HEK293 (cell line): ENCODE results near the gene HSPG2.

Experiments used
- CTCF ChIA-PET: fragments of 350-600 bp; formaldehyde crosslinking; extraction: SDS; loops from one replicate; lab custom pipeline; 2021; ENCODE audit warnings: antibody characterized with exemption; lab: Yijun Ruan, JAX
- POLR2A ChIA-PET: fragments of 300-600 bp; formaldehyde crosslinking; extraction: SDS; loops from one replicate; lab custom pipeline; 2020; ENCODE audit warnings: antibody characterized with exemption, inconsistent platforms; lab: Yijun Ruan, JAX
- H3K27ac ChIP-seq: fragments of 200-500 bp; sonication (Bioruptor generic); 2 replicates; pipeline ENCODE4 v1.5.1; 2014; ENCODE audit warnings: low read depth, low read length, control low read depth, inconsistent platforms; ENCODE audit errors: extremely low read depth
- H3K36me3 ChIP-seq, 2 experiments: fragments of 200-500 bp in 1 of 2; sonication (Bioruptor generic) in 1 of 2; 1 replicate in 1 of 2; 2 replicates in 1 of 2; pipeline ENCODE4 v1.5.1; 2014 to 2017; ENCODE audit warnings: inconsistent platforms in 2 of 2, low read length in 2 of 2; ENCODE audit not compliant: control insufficient read depth in 2 of 2, insufficient read depth in 1 of 2
- H3K4me1 ChIP-seq: fragments of 200-500 bp; sonication (Bioruptor generic); 2 replicates; pipeline ENCODE4 v1.5.1; 2014; ENCODE audit warnings: mild to moderate bottlenecking, low read length, inconsistent platforms; ENCODE audit not compliant: control insufficient read depth, insufficient read depth
- H3K4me3 ChIP-seq: 2 replicates; pipeline ENCODE4 v1.5.1; 2011; ENCODE audit warnings: low read depth, mild to moderate bottlenecking, control low read depth, low read length, moderate library complexity
- H3K9me3 ChIP-seq: fragments of 200-500 bp; sonication (Bioruptor generic); 2 replicates; pipeline ENCODE4 v1.5.1; 2014; ENCODE audit warnings: low read depth, low read length, inconsistent platforms; ENCODE audit not compliant: control insufficient read depth, insufficient read depth
- ATF2 ChIP-seq: fragments of 450-650 bp; formaldehyde crosslinking; IDR thresholded peaks from 2 replicates; pipeline ENCODE4 v1.5.1; 2016; ENCODE audit warnings: missing biosample characterization, missing genetic modification characterization, low read depth
- EGR2 ChIP-seq: fragments of 450-650 bp; formaldehyde crosslinking; IDR thresholded peaks from 2 replicates; pipeline ENCODE4 v1.5.1; 2016; ENCODE audit warnings: low read depth, missing biosample characterization, missing genetic modification characterization
- ELK4 ChIP-seq: IDR thresholded peaks from 2 replicates; pipeline ENCODE4 v1.6.1; 2011; ENCODE audit warnings: mild to moderate bottlenecking, low read depth, low read length, borderline replicate concordance
- GLI2 ChIP-seq: fragments of 450-650 bp; formaldehyde crosslinking; IDR thresholded peaks from 2 replicates; pipeline ENCODE4; 2017; ENCODE audit warnings: missing biosample characterization, missing genetic modification characterization, low read depth, borderline replicate concordance
- HOXD13 ChIP-seq: sonication (generic); formaldehyde crosslinking; IDR thresholded peaks from 2 replicates; pipeline ENCODE4 v1.8.0; 2022; ENCODE audit warnings: missing genetic modification reagents, borderline replicate concordance
- IKZF3 ChIP-seq: fragments of 450-650 bp; IDR thresholded peaks from 2 replicates; pipeline ENCODE4 v1.5.0; 2018; ENCODE audit warnings: missing biosample characterization, mild to moderate bottlenecking, missing genetic modification characterization, moderate library complexity
- KLF16 ChIP-seq: fragments of 450-650 bp; formaldehyde crosslinking; IDR thresholded peaks from 2 replicates; pipeline ENCODE4 v1.5.1; 2017; ENCODE audit warnings: missing biosample characterization, missing genetic modification characterization
- OSR2 ChIP-seq: fragments of 450-650 bp; formaldehyde crosslinking; IDR thresholded peaks from 2 replicates; pipeline ENCODE4 v1.5.1; 2016; ENCODE audit warnings: missing biosample characterization, missing genetic modification characterization
- PATZ1 ChIP-seq: fragments of 450-650 bp; formaldehyde crosslinking; IDR thresholded peaks from 2 replicates; pipeline ENCODE4 v1.5.1; 2016; ENCODE audit warnings: missing biosample characterization, missing genetic modification characterization
- REPIN1 ChIP-seq: fragments of 450-650 bp; formaldehyde crosslinking; IDR thresholded peaks from 2 replicates; pipeline ENCODE4 v1.5.1; 2017; ENCODE audit warnings: missing biosample characterization, missing genetic modification characterization, low read depth
- SCRT1 ChIP-seq: fragments of 450-650 bp; formaldehyde crosslinking; IDR thresholded peaks from 2 replicates; pipeline ENCODE4 v1.5.1; 2016; ENCODE audit warnings: missing biosample characterization, missing genetic modification characterization, borderline replicate concordance
- SETDB1 ChIP-seq: IDR thresholded peaks from one replicate; pipeline ENCODE4 v1.6.1; 2017; ENCODE audit warnings: mild to moderate bottlenecking, low read length, moderate library complexity, mixed read lengths; ENCODE audit not compliant: insufficient read length
- SP7 ChIP-seq: fragments of 450-650 bp; formaldehyde crosslinking; IDR thresholded peaks from 2 replicates; pipeline ENCODE4 v1.5.1; 2016; ENCODE audit warnings: missing biosample characterization, missing genetic modification characterization
- ZBTB20 ChIP-seq: fragments of 450-650 bp; formaldehyde crosslinking; IDR thresholded peaks from 2 replicates; pipeline ENCODE4 v1.5.1; 2016; ENCODE audit warnings: missing biosample characterization, missing genetic modification characterization
- ZNF114 ChIP-seq: fragments of 450-650 bp; formaldehyde crosslinking; IDR thresholded peaks from 2 replicates; pipeline ENCODE4 v1.5.0; 2017; ENCODE audit warnings: missing biosample characterization, missing genetic modification characterization
- ZNF184 ChIP-seq: fragments of 450-650 bp; IDR thresholded peaks from 2 replicates; pipeline ENCODE4 v1.5.1; 2018; ENCODE audit warnings: missing biosample characterization, mild to moderate bottlenecking, missing genetic modification characterization
- ZNF26 ChIP-seq: fragments of 450-650 bp; formaldehyde crosslinking; IDR thresholded peaks from 2 replicates; pipeline ENCODE4 v1.5.1; 2016; ENCODE audit warnings: missing biosample characterization, missing genetic modification characterization
- ZNF391 ChIP-seq: fragments of 450-650 bp; formaldehyde crosslinking; IDR thresholded peaks from 2 replicates; pipeline ENCODE4 v1.5.1; 2016; ENCODE audit warnings: low read depth, missing biosample characterization, missing genetic modification characterization, borderline replicate concordance
- ZNF423 ChIP-seq: fragments of 450-650 bp; formaldehyde crosslinking; IDR thresholded peaks from 2 replicates; pipeline ENCODE4 v1.5.1; 2016; ENCODE audit warnings: missing biosample characterization, missing genetic modification characterization
- ZNF501 ChIP-seq: fragments of 450-650 bp; formaldehyde crosslinking; IDR thresholded peaks from 2 replicates; pipeline ENCODE4 v1.5.1; 2016; ENCODE audit warnings: missing biosample characterization, missing genetic modification characterization
- ZNF571 ChIP-seq: fragments of 450-650 bp; formaldehyde crosslinking; IDR thresholded peaks from 2 replicates; pipeline ENCODE4 v1.5.0; 2017; ENCODE audit warnings: missing biosample characterization, missing genetic modification characterization
- ZNF654 ChIP-seq: fragments of 450-650 bp; formaldehyde crosslinking; IDR thresholded peaks from 2 replicates; pipeline ENCODE4 v1.5.1; 2016; ENCODE audit warnings: low read depth, missing biosample characterization, missing genetic modification characterization
- ZNF701 ChIP-seq: fragments of 450-650 bp; formaldehyde crosslinking; IDR thresholded peaks from 2 replicates; pipeline ENCODE4 v1.5.1; 2016; ENCODE audit warnings: missing biosample characterization, missing genetic modification characterization
- ZNF707 ChIP-seq: fragments of 450-650 bp; formaldehyde crosslinking; IDR thresholded peaks from 2 replicates; pipeline ENCODE4 v1.5.1; 2016; ENCODE audit warnings: missing biosample characterization, missing genetic modification characterization
- ZNF747 ChIP-seq: fragments of 450-650 bp; formaldehyde crosslinking; IDR thresholded peaks from 2 replicates; pipeline ENCODE4 v1.5.1; 2016; ENCODE audit warnings: missing biosample characterization, missing genetic modification characterization
- ZNF785 ChIP-seq: fragments of 450-650 bp; formaldehyde crosslinking; IDR thresholded peaks from 2 replicates; pipeline ENCODE4 v1.5.1; 2016; ENCODE audit warnings: missing biosample characterization, missing genetic modification characterization
- ZNF791 ChIP-seq: fragments of 450-650 bp; formaldehyde crosslinking; IDR thresholded peaks from 2 replicates; pipeline ENCODE4 v1.5.1; 2016; ENCODE audit warnings: missing biosample characterization, missing genetic modification characterization
- ZSCAN23 ChIP-seq: fragments of 450-650 bp; formaldehyde crosslinking; IDR thresholded peaks from 2 replicates; pipeline ENCODE4 v1.5.1; 2016; ENCODE audit warnings: missing biosample characterization, missing genetic modification characterization

Gene HSPG2

GRCh38 chr1:21799730-21800129 lies 137.4 kb downstream of the HSPG2 start (continued):
- TF ChIP-seq PATZ1 (no peak), ATF2 (tag by site-specific recombination) (no peak), ZNF114 (tag by site-specific recombination) (no peak), GLI2 (tag by site-specific recombination) (no peak), ZNF747 (no peak), ZNF391 (tag by site-specific recombination) (no peak), ZNF184 (no peak), KLF16 (tag by site-specific recombination) (no peak), ZNF707 (tag by site-specific recombination) (no peak)

GRCh38 chr1:21795075-21795474 lies 142.0 kb downstream of the HSPG2 start:
- Histone ChIP-seq H3K4me3 (no peak overlapping the region), H3K4me1 (no peaks in the 10 kb centered on the region), H3K9me3 (no peaks in the 10 kb centered on the region), H3K36me3 (no peaks in the 10 kb centered on the region), H3K27ac (no peak overlapping the region)
- TF ChIP-seq REPIN1 (tag by site-specific recombination) (no peak), SETDB1 (peak; percentile 89)
- ChIA-PET CTCF (interaction anchor here (0.6 to 0.7 kb wide), 2 partner anchors 47 to 180 kb away, joined by 3 to 4 read pairs; no protein-coding TSS in a partner anchor), POLR2A (interaction anchor here (1.0 kb wide), 1 partner anchor 13 kb away, joined by 5 read pairs; no protein-coding TSS in a partner anchor)

- CTCF ChIA-PET, result interaction anchor here (0.6 to 0.7 kb wide), 2 partner anchors 47 to 180 kb away, joined by 3 to 4 read pairs; no protein-coding TSS in a partner anchor
- no peaks in the 10 kb centered on the region for H3K9me3 ChIP-seq
Measured at GRCh38 chr1:21794656-21795055, 142.5 kb downstream of the HSPG2 start.

More at GRCh38 chr1:21794656-21795055, 142.5 kb downstream of the HSPG2 start:
- Histone ChIP-seq H3K4me3 (no peak overlapping the region), H3K36me3 (no peaks in the 10 kb centered on the region), H3K27ac (no peak overlapping the region), H3K4me1 (no peaks in the 10 kb centered on the region)
- no peak for TF ChIP-seq ZNF501 (tag by site-specific recombination)
- no peak for TF ChIP-seq OSR2 (tag by site-specific recombination)
- TF ChIP-seq HOXD13, result no peak
- no peak for TF ChIP-seq ZNF26 (tag by site-specific recombination)
- TF ChIP-seq ZNF791 (tag by site-specific recombination), result no peak
- TF ChIP-seq ZBTB20 (tag by site-specific recombination), result no peak
- TF ChIP-seq ZNF701 (tag by site-specific recombination), result no peak
- TF ChIP-seq EGR2 (tag by site-specific recombination), result no peak
- no peak for TF ChIP-seq ZNF571 (tag by site-specific recombination)
- no peak for TF ChIP-seq ZNF654 (tag by site-specific recombination)
- TF ChIP-seq ZNF785 (tag by site-specific recombination), result no peak
- TF ChIP-seq REPIN1 (tag by site-specific recombination), result no peak
- TF ChIP-seq IKZF3 (tag by site-specific recombination), result no peak
- TF ChIP-seq ZSCAN23 (tag by site-specific recombination), result no peak
- TF ChIP-seq ZNF423, result no peak
- TF ChIP-seq SP7 (tag by site-specific recombination), result no peak
- TF ChIP-seq SCRT1, result no peak
- no peak for TF ChIP-seq ELK4
- POLR2A ChIA-PET, result interaction anchor here (1.0 kb wide), 1 partner anchor 12 kb away, joined by 5 read pairs; no protein-coding TSS in a partner anchor
